HUES6 (cell line): Measurements from ENCODE around the gene ARHGEF19.
A peak's percentile ranks its signal among the peaks of the same experiment; 100 is the strongest.

ENCODE experiments used
- H3K27ac ChIP-seq: 2 replicates; pipeline ENCODE4 v1.7.0; 2013; ENCODE audit warnings: low read depth, mild to moderate bottlenecking, low read length, inconsistent platforms
- H3K27me3 ChIP-seq: 2 replicates; pipeline ENCODE4 v1.6.1; 2013; ENCODE audit warnings: low read length; ENCODE audit not compliant: control insufficient read depth, insufficient read depth
- H3K36me3 ChIP-seq: 2 replicates; pipeline ENCODE4 v1.6.1; 2013; ENCODE audit warnings: low read length; ENCODE audit not compliant: control insufficient read depth, insufficient read depth
- H3K4me1 ChIP-seq: 2 replicates; pipeline ENCODE4 v1.6.1; 2013; ENCODE audit warnings: low read length; ENCODE audit not compliant: control insufficient read depth, insufficient read depth
- H3K4me3 ChIP-seq: 2 replicates; pipeline ENCODE4 v1.5.1; 2013; ENCODE audit warnings: low read depth, low read length
- H3K9ac ChIP-seq: one replicate; pipeline ENCODE4 v1.6.1; 2013; ENCODE audit warnings: mild to moderate bottlenecking, low read length
- H3K9me3 ChIP-seq: 2 replicates; pipeline ENCODE4 v1.6.1; 2013; ENCODE audit warnings: low read depth, low read length; ENCODE audit not compliant: control insufficient read depth, insufficient read depth

The ARHGEF19 gene

GRCh38 chr1:16177306-16177705, 35.1 kb downstream of the ARHGEF19 start:
- no peak overlapping the region for H3K27ac ChIP-seq

DNA sequence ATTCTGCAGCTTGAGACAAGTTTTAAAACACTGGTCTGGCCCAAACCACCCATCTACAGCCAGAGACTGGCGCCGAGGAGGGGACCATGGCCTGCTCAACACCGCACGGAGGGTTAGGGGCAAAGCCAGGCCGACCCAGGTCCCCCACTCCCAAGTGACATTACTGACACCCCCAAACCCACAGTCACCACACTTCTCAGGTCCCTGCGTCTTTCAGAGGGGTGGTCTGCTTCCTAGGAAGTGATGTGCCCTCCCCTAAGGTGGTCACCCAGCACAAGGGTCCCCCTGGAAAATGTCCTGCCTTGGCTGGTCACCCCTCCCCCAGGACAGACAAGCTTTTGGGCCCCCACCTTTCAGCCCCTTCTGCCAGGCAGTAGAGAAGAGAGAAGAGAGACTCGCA, 35.8 kb downstream of the ARHGEF19 start:
- no peaks in the 10 kb centered on the region for H3K36me3 ChIP-seq
- no peak overlapping the region for H3K27ac ChIP-seq
- no peak overlapping the region for H3K4me3 ChIP-seq
- H3K27me3 ChIP-seq = no peaks in the 10 kb centered on the region
- H3K9ac ChIP-seq = no peak overlapping the region
- peaks cover 38% of the 10 kb centered on the region for H3K4me1 ChIP-seq
- H3K9me3 ChIP-seq = no peaks in the 10 kb centered on the region

More at GRCh38 chr1:16177306-16177705, 35.1 kb downstream of the ARHGEF19 start:
- no peak overlapping the region for H3K9ac ChIP-seq
- no peak overlapping the region for H3K4me3 ChIP-seq
- peaks cover 39% of the 10 kb centered on the region for H3K4me1 ChIP-seq
- H3K27me3 ChIP-seq = no peaks in the 10 kb centered on the region
- H3K36me3 ChIP-seq = no peaks in the 10 kb centered on the region
- no peaks in the 10 kb centered on the region for H3K9me3 ChIP-seq

- H3K27ac ChIP-seq = peak overlapping the region; percentile 66; the same call in 1 of the 2 replicates
- no peak overlapping the region for H3K9ac ChIP-seq
- H3K27me3 ChIP-seq = no peaks in the 10 kb centered on the region
- no peaks in the 10 kb centered on the region for H3K36me3 ChIP-seq
- H3K9me3 ChIP-seq = no peaks in the 10 kb centered on the region
- peaks cover 37% of the 10 kb centered on the region for H3K4me1 ChIP-seq
- no peak overlapping the region for H3K4me3 ChIP-seq
Measured at GRCh38 chr1:16175610-16176553, 36.6 kb downstream of the ARHGEF19 start.

DNA sequence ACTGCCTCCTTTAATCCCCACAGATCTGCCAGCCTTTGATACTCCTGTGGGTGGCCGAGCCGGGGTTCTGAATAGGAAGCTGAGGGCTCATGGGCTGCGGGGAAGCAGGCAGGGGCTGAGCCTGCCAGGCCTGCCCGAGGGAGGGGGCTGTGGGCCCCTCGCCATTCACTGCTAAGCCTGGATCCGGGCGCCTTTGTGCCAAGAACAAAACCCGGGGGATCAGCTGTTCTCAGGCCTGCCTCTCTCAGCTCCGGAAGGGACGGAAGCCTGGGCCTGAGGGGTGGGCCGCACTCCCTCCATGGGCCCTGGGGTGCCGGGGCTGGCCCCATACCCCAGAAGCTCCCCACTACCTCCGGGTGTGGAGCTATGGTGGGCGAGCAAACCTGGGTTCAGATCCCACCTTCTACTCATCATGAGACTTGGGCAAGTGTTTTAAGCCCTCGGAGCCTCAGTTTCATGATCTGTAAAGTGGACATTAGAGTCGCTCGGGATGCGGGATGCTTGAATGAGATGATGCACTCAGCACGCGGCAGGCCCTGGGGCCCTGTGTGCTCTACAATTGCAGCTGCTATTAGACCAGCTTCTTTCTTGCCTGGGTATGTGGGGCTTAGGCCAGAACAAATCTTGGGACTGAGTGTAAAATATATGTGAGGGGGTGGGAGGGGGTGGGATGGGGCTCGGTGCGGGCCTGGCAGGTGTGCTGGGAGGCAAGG, 37.4 kb downstream of the ARHGEF19 start:
- Histone ChIP-seq H3K36me3 (no peaks in the 10 kb centered on the region), H3K27ac (no peak overlapping the region), H3K4me3 (no peak overlapping the region), H3K9me3 (no peaks in the 10 kb centered on the region), H3K27me3 (no peaks in the 10 kb centered on the region), H3K4me1 (peaks cover 37% of the 10 kb centered on the region), H3K9ac (no peak overlapping the region)

- H3K4me1 ChIP-seq = peaks cover 39% of the 10 kb centered on the region
- no peak overlapping the region for H3K27ac ChIP-seq
- no peaks in the 10 kb centered on the region for H3K36me3 ChIP-seq
- H3K4me3 ChIP-seq = no peak overlapping the region
- H3K9me3 ChIP-seq = no peaks in the 10 kb centered on the region
- no peaks in the 10 kb centered on the region for H3K27me3 ChIP-seq
- no peak overlapping the region for H3K9ac ChIP-seq
Measured at GRCh38 chr1:16174261-16174868, 38.1 kb downstream of the ARHGEF19 start.

- peak overlapping the region; percentile 40 for H3K9ac ChIP-seq
- H3K4me1 ChIP-seq = peaks cover 46% of the 10 kb centered on the region
- no peaks in the 10 kb centered on the region for H3K9me3 ChIP-seq
- no peaks in the 10 kb centered on the region for H3K27me3 ChIP-seq
- no peak overlapping the region for H3K4me3 ChIP-seq
- no peak overlapping the region; the same call in 1 of the 2 replicates for H3K27ac ChIP-seq
- no peaks in the 10 kb centered on the region for H3K36me3 ChIP-seq
Measured at GRCh38 chr1:16173447-16174260, 38.8 kb downstream of the ARHGEF19 start.

- Histone ChIP-seq H3K27me3 (no peaks in the 10 kb centered on the region), H3K9ac (peak overlapping the region; percentile 40), H3K4me3 (no peak overlapping the region), H3K4me1 (peaks cover 52% of the 10 kb centered on the region), H3K9me3 (no peaks in the 10 kb centered on the region), H3K27ac (no peak overlapping the region; the same call in 1 of the 2 replicates), H3K36me3 (no peaks in the 10 kb centered on the region)
Measured at GRCh38 chr1:16172964-16173446, 39.4 kb downstream of the ARHGEF19 start.

DNA sequence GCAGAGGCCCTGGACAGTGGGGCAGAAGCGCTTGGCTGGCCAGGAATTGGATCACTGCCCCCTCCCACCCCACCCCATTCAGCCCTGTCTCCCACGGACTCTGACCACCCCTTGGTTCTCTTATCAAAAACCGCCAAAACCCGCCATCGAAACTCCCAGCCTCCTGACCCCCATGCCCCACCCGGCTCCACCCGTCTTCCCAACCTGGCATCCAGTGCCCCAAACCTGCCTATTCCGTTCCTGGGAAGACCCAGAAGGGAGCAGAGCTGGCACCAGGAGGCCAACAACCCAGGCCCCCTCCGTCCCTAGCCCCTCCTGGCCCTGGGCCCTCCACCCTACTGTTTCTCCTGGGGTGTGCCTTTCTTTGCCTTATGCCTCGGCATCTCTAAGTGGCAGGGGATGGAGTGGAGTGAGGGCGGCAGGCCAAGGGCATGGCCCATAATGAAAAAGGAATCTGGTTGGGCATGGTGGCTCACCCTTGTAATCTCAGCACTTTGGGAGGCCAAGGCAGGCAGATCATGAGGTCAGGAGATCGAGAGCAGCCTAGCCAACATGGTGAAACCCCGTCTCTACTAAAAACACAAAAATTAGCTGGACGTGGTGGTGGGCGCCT, 40.1 kb downstream of the ARHGEF19 start:
- H3K9me3 ChIP-seq = no peaks in the 10 kb centered on the region
- H3K9ac ChIP-seq = no peak overlapping the region
- no peaks in the 10 kb centered on the region for H3K36me3 ChIP-seq
- no peak overlapping the region for H3K4me3 ChIP-seq
- H3K27me3 ChIP-seq = no peaks in the 10 kb centered on the region
- H3K27ac ChIP-seq = no peak overlapping the region
- peaks cover 53% of the 10 kb centered on the region for H3K4me1 ChIP-seq

- Histone ChIP-seq H3K4me3 (no peak overlapping the region), H3K4me1 (peaks cover 51% of the 10 kb centered on the region), H3K9me3 (no peaks in the 10 kb centered on the region), H3K9ac (no peak overlapping the region), H3K27me3 (no peaks in the 10 kb centered on the region), H3K27ac (no peak overlapping the region), H3K36me3 (no peaks in the 10 kb centered on the region)
Measured at GRCh38 chr1:16171314-16172151, 40.9 kb downstream of the ARHGEF19 start.
